Measurements from ENCODE around the gene PADI2. TPM values are rescaled to one million over a fixed set of nuclear protein-coding genes. Genes with fewer than 3 reads are reported as not detected.

Gene PADI2
- polyA plus RNA-seq, 1 donor (not counting 4 experiments of a cell fraction or from before 2014, with no cell fraction given) = 0.13 TPM

GRCh38 chr1:17117451-17118265 lies 1.6 kb downstream of the PADI2 start:
- dilution Hi-C loops (cut with MboI; ENCODE audit: extremely low pct_ligation_motif_present, low sequenced_read_pairs) = no loop called here
- peaks cover 12% of the 10 kb centered on the region for H3K4me1 ChIP-seq (ENCODE audit: control insufficient read depth, extremely low read depth, insufficient read depth, low read length)
- H4K20me1 ChIP-seq (ENCODE audit: control insufficient read depth, extremely low read depth, insufficient read depth, low read length) = no peaks in the 10 kb centered on the region
- no peak overlapping the region for H3K27ac ChIP-seq (ENCODE audit: control insufficient read depth, insufficient read depth, low read length)
- no peak overlapping the region for H3K9ac ChIP-seq (ENCODE audit: control insufficient read depth, extremely low read depth, insufficient read depth, low read length)
- H3K36me3 ChIP-seq (ENCODE audit: control insufficient read depth in 2 of 2, extremely low read depth in 1 of 2, insufficient read depth in 2 of 2, low read length in 2 of 2) = no peaks in the 10 kb centered on the region
- no peaks in the 10 kb centered on the region for H3K9me1 ChIP-seq (ENCODE audit: control insufficient read depth, extremely low read depth, insufficient read depth, low read length)
- TF ChIP-seq CTCF (optimal IDR thresholded peaks at IDR 0.05 in 1 of 3, IDR thresholded peaks at IDR 0.05 in 1 of 3, conservative IDR thresholded peaks at IDR 0.05 in 1 of 3; ENCODE audit: extremely low read depth in 1 of 3, insufficient read depth in 2 of 3, low read length in 3 of 3) (no peak), EZH2 (IDR thresholded peaks at IDR 0.05; ENCODE audit: low read length) (no peak)
- DNase-seq (ENCODE audit: low read depth, low spot score) (no peak), FAIRE-seq (no peak)
- H3K4me2 ChIP-seq (ENCODE audit: control insufficient read depth, extremely low read depth, insufficient read depth, low read depth, low read length) = no peak overlapping the region
- H3K27me3 ChIP-seq (ENCODE audit: control insufficient read depth, extremely low read depth, insufficient read depth, low read length) = peaks cover 17% of the 10 kb centered on the region
- H3K79me2 ChIP-seq (ENCODE audit: control insufficient read depth, insufficient read depth, low read length) = no peaks in the 10 kb centered on the region
- H2AFZ ChIP-seq (ENCODE audit: control insufficient read depth, low read length) = no peak overlapping the region
- no peaks in the 10 kb centered on the region for H3K9me3 ChIP-seq (ENCODE audit: control insufficient read depth, low read depth, low read length)
- H3K4me3 ChIP-seq (ENCODE audit: control insufficient read depth in 2 of 3, extremely low read depth in 1 of 3, insufficient read depth in 2 of 3, low read depth in 1 of 3, low read length in 3 of 3) = no peak overlapping the region

DNA sequence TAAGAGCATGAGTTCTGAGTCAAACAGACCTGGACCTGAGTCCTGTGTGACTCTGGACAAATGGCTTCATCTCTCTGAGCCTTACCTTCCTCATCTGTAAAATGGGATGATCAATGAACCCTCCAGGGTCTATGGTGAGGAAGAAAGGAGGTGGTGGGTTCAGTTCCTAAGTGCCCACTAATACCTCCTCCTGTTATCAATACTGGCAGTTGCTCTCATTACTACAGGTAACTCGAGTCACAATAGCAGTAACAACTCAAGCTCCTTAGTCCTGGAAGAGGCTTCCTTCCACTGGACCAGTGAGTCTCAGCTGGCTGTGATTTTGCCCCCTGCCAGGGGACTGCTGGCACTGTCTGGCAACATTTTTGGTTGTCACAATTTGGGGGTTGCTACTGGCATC lies 2.6 kb downstream of the PADI2 start:
- Histone ChIP-seq H3K9me3 (ENCODE audit: control insufficient read depth, low read depth, low read length) (no peaks in the 10 kb centered on the region), H3K4me1 (ENCODE audit: control insufficient read depth, extremely low read depth, insufficient read depth, low read length) (peaks cover 12% of the 10 kb centered on the region), H3K27me3 (ENCODE audit: control insufficient read depth, extremely low read depth, insufficient read depth, low read length) (peaks cover 17% of the 10 kb centered on the region), H3K79me2 (ENCODE audit: control insufficient read depth, insufficient read depth, low read length) (no peaks in the 10 kb centered on the region), H3K9me1 (ENCODE audit: control insufficient read depth, extremely low read depth, insufficient read depth, low read length) (no peaks in the 10 kb centered on the region), H3K36me3 (ENCODE audit: control insufficient read depth in 2 of 2, extremely low read depth in 1 of 2, insufficient read depth in 2 of 2, low read length in 2 of 2) (no peaks in the 10 kb centered on the region), H3K9ac (ENCODE audit: control insufficient read depth, extremely low read depth, insufficient read depth, low read length) (no peak overlapping the region), H4K20me1 (ENCODE audit: control insufficient read depth, extremely low read depth, insufficient read depth, low read length) (no peaks in the 10 kb centered on the region), H2AFZ (ENCODE audit: control insufficient read depth, low read length) (no peak overlapping the region), H3K27ac (ENCODE audit: control insufficient read depth, insufficient read depth, low read length) (no peak overlapping the region), H3K4me3 (ENCODE audit: control insufficient read depth in 2 of 3, extremely low read depth in 1 of 3, insufficient read depth in 2 of 3, low read depth in 1 of 3, low read length in 3 of 3) (no peak overlapping the region), H3K4me2 (ENCODE audit: control insufficient read depth, extremely low read depth, insufficient read depth, low read depth, low read length) (no peak overlapping the region)
- DNase-seq (ENCODE audit: low read depth, low spot score) (no peak), FAIRE-seq (no peak)
- no peak for TF ChIP-seq EZH2 (IDR thresholded peaks at IDR 0.05; ENCODE audit: low read length)
- TF ChIP-seq CTCF (optimal IDR thresholded peaks at IDR 0.05 in 1 of 3, IDR thresholded peaks at IDR 0.05 in 1 of 3, conservative IDR thresholded peaks at IDR 0.05 in 1 of 3; ENCODE audit: extremely low read depth in 1 of 3, insufficient read depth in 2 of 3, low read length in 3 of 3) = no peak
- dilution Hi-C loops (cut with MboI; ENCODE audit: extremely low pct_ligation_motif_present, low sequenced_read_pairs) = no loop called here
